ENCODE measurements around the gene TRPC4.
A peak's percentile ranks its signal among the peaks of the same experiment; 100 is the strongest.

Gene TRPC4

DNA sequence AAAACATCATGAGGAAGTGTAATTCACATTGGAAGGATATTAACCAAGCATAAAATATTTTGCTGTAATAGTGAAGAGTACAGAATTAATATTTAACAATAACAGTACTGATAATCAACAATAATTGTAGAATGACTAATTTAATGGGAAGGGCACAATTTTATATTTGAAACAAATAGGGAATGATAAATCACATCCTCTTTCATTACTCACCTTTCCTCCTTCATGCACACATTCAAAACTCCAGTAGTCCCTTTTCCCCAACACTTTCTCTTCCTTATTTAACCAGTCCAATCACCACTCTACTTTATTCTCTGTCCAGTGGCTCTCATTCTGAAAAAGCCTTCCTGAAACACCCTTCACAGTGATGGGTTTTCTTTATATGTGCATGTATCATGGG, 160.3 kb downstream of the TRPC4 start:
- no peak for DNase-seq

DNA sequence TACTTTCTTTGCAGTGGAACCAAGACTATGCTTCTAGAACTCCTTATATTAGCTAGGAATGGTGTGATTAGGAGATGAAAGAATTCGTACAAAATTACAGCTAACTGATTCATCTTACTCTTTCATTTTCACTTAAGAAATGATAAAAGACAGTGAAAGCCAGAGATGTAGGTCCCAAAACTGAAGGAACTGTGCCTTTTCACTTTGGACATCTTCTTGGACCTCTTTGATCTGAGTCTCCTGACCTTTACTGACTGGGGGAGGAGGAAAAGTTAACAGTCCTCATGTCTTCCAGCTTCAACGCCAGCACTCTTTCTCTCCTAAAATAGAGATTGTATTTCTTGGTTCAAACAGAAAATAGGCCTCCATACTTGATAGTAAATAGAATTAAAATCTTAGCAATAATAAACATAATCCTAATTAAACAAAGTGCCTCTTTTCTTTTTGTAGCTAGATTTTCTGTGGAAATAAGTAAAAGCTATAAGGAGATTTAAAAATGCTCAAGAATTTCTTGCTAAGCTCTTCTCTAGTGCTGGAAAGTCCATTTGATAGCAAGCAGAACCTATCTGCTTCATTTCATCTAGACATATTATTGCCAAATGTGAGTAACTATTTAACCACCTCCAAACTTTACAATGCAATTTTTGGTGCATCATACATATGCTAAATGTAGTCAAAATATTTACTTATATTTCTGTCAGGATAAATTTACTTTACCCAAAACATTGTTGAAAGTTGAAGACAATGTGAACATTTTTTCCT, 161.7 kb downstream of the TRPC4 start:
- no peak for DNase-seq

DNA sequence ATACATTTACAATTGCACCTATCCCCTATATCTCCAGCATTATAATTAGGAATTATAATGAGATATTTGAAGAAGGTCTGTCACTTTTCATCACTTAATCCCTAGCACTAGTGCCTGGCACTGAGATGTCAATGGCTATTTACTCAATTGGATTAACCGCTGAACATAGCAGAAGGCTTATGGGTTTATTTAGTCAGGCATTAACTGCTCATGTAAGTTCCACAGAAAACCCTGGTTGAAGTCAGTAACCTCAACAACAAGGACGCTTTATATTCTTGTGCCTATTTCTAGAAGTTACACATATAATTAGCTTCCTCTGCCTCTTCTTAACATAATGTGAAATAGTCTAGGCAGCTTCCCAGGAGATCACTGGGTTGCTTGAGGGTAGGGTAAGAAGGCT, 163.5 kb downstream of the TRPC4 start:
- DNase-seq, result no peak

DNA sequence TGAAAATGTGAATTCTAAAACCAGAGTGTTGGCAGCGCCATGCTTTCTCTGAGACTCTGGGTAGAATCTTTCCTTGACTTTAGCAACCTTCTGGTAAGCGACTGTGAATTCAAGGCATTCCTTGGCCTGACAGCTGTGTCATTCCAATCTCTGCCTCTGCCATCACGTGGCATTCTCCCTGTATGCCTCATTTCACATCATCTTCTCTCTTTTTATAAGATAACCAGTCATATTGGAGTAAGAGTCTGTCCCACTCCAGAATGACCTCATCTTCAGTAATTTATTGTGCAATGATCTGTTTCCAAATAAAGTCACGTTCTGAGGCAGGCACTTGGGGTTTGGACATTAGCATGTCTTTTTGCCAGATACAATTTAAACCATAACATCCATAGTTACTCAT, 167.6 kb downstream of the TRPC4 start:
- peak; percentile 85 for DNase-seq

DNA sequence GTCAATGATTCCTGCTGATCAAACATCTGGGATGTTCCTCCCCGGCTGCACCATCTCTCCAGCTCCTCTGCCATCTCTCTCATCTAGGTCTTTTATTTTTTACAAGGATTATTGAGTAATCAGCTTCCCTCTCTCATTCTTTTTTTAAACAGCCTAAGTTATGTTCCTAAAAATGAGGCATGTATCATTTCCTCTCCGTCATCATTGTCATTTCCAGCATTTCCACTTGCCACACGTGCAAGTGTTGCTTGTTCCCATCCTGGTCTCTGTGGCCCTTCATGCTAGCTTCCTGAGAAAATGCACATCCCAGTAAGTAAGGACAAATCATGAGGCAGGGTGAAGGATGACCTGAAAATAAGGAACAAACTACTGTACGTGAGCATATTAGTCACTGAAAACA, 168.3 kb downstream of the TRPC4 start:
- no peak for DNase-seq

DNA sequence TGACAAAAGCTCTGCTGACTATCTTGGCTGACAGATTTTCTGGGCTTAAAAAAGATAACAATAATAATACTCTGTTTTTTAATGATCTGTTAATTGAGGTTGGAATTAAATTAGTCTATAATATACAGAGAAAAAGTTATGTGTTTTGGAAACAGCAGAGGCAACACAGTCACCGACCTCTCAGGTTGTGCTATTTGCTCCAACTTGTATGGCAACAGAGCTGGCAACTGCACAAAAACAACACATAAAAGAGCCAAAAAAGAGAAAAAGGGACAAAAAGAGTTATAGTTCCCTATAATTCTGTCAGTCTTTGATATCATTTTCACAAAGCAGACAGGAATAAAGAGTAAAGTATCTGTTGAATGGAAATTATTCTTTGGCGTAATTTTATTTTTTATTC, 168.7 kb downstream of the TRPC4 start:
- no peak for DNase-seq

DNA sequence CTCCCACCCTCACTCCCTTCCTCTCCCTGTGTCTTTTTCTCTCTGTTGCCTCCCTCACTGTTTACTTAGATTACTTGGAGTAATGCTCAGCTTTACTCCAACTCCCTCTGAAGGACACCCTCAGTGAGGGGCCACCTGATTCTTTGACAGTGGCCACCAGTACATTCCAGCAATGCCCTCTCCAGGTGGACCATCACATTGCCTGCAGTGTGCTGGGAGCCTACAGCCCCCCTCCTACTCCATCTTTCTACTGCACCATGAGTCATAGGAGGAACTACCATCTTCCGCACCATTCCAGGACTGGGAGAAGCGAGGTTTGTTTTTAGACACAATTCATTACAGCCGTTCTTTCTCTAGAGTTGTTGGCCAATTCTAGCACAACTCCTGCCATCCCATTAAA, 174.4 kb downstream of the TRPC4 start:
- DNase-seq, result no peak

DNA sequence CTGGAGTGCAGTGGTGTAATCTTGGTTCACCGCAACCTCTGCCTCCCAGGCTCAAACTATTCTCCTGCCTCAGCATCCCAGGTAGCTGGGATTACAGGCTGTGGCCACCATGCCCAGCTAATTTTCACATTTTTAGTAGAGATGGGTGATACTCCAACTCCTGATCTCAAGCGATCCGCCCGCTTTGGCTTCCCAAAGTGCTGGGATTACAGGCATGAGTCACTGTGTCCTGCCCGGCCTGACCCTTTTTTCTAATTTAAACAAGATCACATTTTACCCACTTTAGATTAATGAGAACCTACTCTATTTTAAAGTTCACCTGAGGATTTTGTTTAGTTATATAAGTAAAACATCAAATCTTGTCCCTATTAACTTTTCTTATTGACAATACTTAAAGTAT, 179.2 kb downstream of the TRPC4 start:
- no peak for DNase-seq

DNA sequence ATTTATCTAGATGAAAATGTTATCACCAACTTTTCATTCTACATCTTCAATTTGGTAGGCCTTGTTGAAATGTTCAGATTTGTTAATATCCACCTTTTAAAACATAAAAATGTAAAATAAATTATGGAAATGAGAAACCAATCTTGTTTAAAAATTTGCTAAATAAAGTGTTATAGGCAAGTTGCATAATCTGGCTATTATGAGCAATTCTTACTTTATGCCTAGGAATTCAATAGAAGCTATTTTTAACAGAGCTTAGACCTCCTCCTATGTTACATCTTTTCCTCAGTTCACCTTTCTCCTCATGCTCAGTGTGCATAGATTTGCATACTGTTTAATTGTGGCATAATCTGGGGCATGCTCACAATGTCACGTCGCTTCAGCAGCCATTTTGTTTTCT, 183.1 kb downstream of the TRPC4 start:
- DNase-seq, result no peak

DNA sequence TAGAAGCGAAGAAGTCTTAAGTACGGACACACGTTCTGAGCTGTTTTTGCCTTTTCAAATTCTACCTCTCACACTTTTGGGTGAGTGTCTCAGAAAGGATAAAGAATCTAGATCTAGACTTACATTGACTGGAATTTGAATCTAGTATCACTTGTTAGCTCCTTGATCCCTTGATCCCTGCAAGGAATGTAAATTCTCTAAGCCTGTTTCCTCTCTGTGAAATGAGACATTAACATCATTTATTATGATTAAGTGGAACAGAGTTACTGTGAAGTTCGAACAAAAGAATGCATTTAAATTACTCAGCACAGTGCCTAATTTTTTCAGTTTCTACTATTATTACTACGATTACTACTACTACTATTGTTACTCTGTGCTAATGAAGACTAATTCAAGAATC, 184.4 kb downstream of the TRPC4 start:
- DNase-seq, result no peak

DNA sequence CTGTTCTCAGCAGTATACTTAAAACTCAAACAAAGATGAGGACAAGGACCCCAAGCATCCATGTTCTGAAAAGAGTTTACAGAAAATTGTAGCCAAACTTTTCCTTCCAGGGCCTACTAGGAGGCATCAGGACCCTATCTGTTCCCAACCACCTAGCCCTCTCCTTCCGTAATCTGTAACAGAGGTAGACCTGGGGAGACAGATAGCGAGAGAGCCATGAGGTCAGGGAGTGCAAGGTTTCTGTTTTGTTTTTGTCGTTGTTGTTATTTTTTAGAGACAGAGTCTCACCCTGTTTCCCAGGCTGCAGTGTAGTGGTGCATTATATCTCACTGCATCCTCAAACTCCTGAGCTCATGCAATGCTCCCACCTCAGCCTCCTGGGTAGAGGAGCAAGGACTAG, 187.1 kb downstream of the TRPC4 start:
- DNase-seq, result no peak

DNA sequence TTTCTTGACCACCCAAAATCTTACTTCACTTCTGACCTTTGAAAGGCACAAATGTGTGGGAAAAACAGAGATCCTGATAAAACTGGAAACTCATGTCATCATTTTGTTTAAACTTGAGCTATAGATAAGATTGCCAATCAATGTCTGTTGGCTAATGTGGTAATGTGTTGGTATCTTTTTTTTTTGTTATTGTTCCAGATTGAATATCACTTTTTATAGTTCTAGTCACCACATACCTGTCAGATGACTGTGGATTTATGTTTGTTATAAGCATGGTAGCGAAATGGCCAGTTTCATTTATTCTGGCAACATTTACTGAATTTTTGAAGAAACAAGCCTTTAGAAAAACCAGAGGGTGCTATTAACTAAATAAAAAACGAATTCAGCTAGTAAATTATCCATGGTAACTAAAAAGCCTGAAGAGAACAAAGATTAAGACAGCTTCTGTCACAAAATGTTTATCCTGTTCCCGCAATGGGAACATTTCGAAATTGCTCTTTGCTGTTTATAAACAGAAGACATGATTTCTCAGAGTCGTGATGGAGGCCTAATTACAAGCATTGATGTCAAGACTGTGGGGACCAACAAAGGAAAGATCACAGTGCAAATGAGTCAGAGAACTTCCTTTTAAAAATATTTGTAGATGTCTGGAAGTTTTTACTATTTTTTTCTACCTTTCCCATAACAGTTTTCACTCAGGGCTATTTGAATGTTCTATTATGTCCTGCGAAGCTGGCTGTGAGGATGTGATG, 188.1 kb downstream of the TRPC4 start:
- DNase-seq, result no peak

DNA sequence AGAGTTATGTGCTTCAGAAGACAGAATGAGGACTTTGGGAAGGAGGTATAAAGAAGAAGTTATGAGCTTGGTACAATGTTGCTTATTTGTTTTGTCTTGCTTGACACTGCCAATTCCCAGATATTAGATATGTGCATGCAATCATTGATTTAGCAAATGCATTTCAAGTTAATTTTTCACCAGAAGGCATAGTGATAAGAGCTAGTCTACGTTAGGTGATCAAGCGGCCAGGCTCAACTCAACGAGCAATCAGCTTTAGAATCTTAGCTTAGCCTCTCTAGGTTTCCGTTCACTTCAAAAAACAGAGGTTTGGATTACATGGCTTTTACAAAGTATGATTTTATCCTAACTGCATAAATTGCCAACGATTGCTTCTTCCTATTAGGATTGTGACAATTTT, 189.4 kb downstream of the TRPC4 start:
- no peak for DNase-seq

DNA sequence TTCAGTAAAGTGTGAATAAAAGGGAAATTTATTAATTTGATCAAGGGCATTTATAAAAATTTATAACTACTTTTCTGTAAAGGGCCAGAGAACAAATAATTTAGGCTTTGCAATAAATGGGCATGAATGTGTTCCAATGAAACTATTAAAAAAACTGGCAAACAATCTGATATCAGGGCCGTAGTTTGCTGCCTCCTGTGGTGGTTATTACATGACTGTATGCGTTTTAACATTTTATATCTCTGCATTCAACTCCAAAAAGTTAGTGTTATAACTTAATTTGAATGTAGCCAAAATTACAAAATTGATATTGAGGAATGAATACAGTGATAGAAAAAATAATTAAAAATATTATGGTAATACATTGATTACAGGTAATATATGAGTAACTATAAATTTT, 190.5 kb downstream of the TRPC4 start:
- no peak for DNase-seq

DNA sequence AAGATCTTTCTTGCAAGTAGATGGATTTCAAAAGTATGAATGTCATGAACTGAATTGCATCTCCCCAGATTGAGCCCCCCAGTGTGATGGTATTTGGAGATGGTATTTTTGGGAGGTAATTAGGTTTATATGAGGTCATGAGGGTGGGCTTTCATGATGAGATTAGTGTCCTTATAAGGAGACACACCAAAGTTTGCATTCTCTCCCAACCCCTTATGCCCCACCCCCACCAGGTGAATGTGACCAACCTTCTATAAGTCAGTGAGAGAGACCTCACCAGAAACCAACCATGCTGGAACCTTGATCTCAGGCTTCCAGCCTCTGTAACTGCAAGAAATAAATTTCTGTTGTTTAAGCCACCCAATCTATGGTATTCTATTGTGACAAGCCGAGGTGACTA, 199.7 kb downstream of the TRPC4 start:
- no peak for DNase-seq

DNA sequence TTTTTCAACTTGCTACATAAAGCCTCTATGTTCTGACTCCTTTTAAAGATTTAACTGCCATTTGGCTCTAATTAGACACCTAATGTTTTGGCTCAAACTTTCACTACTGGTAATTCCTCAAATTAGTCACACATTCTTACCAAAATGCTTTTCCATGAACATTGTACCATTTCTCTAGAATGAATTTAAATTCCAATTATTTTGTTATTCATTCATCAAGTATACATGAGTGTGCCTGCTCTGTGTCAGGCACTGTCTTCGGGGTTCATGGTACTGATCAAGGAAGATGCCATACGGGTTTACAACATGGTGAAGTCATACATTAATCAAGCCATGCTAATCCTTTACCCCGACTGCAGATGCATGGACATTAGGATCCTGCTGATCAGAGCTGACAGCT, 201.9 kb downstream of the TRPC4 start:
- DNase-seq, result no peak

DNA sequence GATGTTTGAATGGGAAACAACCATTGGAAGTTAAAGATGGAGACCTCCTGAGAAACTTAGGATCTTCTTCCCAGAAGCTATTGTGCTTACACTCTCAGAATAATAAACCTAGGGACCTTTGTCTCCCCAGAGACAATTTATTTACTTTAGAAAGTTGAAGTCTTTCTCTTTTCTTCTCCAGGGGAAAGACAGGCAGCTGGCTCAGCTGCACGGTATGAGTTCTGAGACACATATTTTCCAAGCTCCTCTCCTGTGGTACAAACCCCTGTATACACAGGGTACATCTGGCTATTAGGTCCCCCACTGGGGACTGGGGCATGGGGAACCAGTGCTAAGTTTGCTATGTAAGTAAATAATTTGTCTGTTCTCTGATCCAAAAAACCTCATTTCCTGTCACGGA, 203.5 kb downstream of the TRPC4 start:
- no peak for DNase-seq

DNA sequence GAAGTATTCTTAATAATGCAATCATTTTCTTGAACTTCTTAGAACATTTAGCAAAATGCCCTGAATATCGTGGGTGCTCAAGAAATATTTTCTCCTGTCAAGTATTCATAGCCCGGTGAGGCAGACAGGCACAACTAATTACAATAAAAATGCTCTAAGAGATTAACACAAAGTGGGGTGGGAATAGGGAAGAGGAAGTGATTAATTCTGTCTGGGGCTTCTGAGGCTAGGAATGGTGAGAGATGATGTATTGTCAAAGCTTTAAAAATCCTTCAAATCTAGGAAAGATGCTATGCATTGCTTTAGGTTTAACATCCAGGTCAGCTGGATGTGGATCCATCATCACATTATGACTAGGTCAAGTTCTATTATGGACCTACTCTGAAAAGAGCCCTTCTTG, 204.2 kb downstream of the TRPC4 start:
- DNase-seq, result no peak

DNA sequence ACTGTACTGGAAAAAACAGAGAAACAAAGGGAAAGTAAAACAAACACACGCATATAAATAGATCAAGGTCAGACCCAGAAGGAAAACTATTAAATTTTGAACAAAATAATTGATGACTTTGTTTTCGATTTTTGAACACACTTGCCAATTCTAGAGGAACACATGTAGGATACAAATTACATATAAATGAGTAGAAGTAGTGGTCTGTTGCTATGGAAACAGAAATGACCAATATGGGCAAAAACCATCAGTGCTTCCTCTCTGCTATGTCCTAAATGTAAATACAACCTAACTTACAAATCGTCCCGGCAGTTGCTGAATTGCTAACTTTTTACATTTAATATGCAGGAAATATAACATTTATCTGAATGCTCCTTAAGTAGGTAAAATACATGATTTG, 205.8 kb downstream of the TRPC4 start:
- no peak for DNase-seq

DNA sequence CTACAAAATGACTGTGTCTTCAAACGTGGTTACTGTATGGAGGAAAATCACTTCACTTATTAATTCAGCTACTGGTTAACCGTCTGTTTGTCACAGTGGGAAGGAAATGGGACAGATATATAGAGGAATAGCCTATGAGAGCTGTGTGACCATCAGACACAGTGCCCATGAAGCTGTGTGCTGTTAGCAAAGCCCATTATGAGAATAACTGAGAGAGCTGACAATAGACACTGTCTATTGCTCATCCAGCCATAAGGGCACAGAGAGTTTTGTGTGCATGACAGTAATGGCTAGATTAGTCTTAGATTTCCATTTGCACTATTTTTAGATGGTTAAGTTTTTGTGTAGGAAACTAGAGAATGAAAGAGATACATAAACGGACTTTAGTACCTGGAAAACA, 206.9 kb downstream of the TRPC4 start:
- no peak for DNase-seq

DNA sequence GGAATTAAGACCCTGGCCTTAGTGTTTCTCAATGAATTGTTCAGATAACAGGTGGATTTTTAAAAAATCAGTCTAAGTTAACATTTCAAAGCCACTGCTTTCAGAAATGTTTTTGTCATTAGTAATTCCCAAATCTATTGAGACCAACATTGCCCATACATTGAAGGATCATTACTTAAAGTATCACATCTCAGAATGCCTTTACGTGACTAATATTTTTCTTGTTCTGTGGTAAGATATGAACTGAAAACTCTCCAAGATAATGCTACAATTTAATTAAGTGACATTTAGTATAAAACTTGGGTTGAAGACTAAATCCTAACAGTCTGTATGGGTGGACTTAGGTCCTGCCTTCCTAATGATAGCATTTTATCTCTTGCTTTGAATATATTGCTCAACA, 211.6 kb downstream of the TRPC4 start:
- DNase-seq, result no peak

DNA sequence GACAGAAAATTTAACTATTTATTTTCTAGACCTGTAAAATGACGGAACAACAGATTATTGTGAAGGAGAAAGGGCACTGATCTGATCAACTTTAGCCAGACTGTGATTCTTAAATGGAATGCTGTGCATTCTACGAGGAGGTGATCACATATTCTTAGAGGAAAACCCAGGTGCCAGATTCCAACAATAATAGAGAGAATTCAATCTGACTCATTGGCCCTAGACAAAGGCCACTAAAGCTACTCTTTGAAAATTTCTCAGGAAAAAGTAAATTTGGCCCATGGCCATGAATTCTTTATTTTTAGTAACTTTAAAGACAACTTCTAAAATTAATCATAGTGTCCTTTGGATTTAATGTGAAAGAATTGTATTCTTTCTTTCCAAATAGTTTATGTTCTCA, 212.4 kb downstream of the TRPC4 start:
- DNase-seq, result peak; percentile 42

DNA sequence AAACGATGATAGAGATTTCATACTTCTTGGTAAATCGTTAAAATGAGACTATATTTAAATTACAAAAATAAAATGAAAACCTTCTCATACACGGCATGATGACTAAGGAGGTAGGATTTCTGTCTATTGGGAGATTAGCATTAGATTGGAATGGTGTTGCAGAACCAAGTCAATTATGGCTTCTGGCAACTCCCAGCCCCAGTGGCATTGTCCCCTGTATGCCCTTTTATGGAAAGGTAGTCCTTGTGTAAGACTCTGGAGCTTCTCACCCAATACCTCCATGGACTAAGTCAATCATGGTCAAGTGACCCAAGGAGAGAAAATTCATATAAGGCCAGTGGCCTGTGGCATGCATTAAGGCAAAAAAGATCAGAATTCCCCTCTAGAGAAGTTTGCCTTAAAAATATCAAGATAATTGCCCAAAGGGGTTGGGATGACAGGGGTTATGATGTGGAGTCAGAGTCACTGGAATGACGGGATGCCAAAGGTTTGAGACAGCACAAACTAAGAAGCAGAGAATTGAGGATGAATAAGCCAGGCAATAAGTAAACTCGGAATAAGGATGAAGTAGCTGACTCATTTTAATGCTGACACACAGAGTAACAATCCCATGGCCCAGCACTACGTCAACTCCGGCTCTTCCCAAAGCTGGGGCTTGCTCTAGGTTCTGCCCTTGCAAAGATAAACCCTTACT, 213.2 kb downstream of the TRPC4 start:
- DNase-seq, result peak; percentile 89

DNA sequence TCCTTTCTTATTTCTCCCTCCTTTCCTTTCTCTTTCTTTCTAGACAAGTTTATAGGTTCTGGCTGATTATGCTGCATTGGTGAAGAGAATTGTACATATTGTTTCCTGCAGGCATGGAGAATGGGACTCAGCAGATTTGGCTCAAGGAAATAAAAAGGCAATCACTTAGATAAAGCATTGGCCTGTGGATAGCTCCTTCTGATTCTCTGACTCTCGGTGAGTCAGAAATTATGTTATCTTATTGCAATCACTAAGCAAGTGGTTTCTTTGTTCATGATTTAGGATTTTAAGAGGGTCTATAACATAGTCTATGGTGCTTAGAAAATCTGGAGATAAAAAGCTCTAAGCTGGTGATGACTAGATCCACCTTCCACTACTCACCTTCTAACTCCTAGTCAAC, 217.0 kb downstream of the TRPC4 start:
- DNase-seq, result no peak
